Amniotic stem cell (primary cell): ENCODE measurements around the gene KNDC1.

ENCODE experiments used
- DNase-seq: peaks from one replicate; lab custom pipeline; 2025; lab: John Stamatoyannopoulos, UW

KNDC1 gene

DNA sequence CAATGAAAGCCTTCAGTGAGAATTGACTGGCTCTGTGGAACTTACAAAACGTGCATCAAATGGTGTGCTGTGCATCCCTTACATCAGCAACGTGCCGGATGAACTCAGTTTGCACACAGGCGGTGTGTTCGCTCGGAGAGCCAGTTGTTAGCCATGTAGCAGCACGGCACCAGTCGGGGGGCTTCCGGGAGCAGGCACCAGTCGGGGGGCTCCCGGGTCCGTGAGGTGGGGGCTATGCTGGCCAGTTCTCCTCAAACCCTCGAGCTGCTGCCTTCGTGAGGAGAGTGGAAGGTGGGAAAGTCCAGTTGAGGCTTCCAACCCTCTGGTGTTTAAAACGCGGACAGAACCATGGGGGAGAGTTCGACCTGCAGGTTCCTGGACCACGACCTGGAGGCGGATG is 35.1 kb downstream of the KNDC1 start:
- no peak for DNase-seq

DNA sequence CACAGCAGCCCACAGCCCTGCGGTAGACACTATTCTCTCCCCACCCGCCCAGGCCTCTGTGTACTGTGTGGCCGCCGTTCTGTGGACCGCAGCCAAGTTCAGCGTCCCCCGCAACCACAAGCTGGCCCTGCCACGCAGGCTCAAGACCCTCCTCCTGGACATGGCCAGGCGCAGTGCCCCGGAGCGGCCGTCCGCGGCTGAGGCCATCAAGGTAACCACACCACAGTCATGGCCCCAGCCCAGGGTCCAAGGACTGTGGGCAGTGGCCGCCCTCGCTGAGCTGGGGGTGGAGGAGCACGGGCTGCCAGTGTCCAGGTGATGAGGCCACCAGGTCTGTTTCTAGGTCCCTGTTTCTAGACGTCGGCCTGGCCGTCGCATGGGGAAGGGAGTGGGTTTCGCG is 35.6 kb downstream of the KNDC1 start:
- DNase-seq: no peak

DNA sequence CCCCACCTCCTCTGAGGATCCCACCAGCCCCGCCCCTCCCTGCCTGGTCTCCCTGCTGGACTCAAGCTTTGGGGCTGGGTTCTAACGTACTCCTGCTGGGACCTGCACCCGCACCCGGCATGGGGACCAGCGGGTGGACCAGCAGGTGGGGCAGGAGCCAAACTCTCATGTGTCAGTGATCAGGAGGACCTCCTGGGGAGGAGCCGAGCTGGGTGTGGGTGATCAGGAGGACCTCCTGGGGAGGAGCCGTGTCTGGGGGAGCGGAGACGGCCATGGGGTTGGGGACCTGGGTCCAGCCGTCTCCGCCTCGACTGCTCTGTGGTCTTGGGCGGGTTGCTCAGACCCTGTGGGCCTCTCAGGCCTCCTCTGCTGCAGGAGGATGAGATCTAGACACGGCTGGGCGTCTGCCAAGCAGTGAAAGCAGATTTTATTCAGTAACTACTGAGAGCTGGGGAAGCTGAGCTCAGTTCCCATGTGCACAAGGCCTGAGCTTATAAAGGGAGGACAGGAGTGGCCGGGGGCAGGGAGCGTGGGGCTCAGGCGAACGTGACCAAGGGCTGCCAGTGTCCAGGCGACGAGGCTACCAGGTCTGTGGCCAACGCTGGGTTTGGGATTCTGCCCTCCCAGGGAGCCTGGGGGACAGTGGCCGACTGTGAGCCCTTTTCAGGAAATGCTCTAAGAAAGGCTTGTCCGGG is 36.3 kb downstream of the KNDC1 start:
- DNase-seq: no peak

DNA sequence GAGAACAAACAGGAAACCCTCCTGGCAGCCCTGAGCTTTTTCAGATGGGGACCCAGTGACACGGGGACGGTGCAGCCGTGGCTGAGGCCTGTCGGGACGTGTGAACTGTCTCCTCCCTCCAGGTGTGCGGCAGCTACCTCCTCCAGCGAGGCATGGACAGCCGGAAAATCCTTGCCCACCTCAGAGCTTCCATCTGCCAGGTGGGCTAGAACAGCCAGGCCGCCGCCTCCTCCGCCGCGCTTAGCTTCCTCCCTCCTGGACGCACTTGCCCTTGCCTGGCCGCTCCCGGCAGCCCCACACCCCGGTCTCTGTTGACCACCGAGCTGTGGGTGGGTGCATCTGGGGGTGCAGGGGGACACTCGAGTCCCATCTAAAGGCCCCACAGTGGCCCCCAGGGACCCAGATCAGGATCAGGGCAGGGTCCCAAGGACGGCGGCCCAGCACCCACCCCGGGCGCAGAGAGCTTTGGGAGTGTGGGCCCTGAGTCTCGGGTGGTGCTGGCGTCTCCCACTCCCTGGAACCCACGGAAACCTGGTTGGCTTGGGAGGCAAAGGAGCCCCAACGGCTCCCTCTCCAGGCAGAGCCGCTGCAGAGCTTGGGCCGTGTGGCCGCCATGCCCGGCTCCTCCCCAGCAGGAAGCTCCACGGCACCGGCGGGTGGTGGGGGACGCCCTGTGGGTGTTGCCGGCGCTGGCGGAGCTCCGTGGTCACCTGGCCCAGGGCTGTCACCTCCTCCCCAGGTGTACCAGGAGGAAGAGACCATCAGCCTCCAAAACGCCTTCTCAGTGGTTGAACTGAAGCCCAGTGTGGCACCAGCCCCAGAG is 37.1 kb downstream of the KNDC1 start:
- DNase-seq: no peak

DNA sequence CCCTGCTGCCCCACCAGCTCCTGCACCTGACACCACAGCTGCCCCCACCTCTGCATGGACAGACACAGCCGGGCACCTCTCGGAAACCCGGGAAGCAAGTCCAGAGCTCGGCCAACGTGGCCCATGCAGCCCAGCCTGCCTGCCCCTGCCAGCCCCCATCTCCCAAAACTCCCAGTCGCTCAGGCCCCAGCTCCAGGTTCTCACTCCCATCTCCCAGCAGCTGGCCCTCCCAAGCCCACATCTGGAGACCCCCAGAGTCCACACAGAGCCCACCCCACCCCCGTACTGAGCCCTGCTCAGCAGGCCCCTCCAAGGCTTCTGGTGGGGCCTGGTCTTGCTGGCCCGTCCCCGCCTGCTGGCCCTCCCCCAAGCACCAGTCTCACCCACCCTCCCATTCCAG is 37.8 kb downstream of the KNDC1 start:
- no peak for DNase-seq

DNA sequence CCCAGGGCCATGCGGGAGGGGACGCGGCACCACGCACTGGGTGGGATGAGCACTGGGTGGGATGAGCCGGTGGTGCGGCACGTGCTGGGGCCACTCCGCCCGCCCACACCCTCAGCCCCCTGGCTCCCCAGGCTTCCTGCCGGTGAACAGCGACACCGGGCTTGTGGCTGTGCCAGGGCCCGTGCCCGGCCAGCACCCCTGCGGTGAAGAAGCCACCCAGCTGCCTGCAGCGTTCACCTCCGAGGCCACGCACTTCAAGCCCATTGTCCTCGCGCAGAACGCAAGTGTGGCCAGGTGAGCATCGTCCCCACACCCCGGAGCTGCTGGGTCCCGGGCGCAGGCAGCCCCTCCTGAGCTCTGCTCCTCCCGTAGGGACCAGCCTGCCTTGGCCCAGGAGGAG is 38.2 kb downstream of the KNDC1 start:
- no peak for DNase-seq

DNA sequence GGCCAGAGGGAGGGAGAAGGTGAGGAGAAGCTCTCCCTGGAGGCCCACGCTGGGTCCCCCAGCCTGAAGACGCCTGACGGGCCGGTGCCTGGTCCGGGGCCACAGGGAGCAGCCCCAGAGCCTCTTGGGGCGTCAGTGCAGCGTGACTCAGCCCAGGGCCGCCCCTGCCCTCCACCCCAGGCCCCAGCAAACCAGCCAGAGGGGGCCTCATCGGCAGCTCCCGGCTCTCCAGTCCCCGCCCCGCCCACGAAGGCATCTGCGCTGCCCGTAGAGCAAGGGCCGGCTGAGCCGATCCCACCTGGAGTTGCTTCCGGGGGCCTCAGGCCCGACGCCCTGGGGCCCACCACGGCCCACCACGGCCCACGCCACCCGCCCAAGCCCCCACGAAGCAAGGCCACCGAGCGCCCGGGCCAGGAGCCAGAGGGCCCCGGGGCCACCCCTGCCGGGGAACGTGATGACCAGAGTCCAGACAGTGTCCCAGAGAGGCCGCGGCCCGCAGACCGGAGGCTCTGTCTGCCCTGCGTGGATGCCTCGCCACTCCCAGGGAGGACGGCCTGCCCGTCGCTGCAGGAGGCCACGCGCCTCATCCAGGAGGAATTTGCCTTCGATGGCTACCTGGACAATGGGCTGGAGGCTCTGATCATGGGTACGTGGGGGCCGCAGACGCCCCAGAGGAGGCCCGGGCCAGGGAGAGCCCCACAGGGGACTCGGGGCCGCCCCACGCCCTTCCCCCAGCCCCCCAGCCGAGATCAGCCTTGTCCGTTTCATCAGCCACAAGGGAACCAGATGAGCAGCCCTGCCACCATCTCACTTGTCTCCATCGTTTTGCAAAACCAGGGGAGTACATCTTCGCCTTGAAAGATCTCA is 38.8 kb downstream of the KNDC1 start:
- DNase-seq: no peak

DNA sequence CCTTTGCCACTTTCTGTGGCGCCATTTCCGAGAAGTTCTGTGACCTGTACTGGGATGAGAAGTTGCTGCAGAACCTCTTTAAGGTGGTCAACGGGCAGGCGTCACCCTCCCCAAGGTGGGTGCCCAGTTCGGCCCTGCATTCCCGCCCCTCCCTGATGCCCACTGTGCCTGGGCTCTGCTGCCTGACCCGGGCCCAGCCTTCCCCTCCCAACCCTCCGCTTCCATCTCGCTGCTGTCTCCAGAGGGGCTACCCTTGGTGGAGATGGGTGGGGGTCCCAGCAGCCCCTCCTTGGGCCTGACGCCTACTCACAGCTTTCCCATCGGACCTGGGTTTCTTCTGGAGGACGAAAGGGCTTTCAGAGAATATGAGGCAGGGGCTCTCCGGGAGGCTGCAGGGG is 39.5 kb downstream of the KNDC1 start:
- DNase-seq: no peak

DNA sequence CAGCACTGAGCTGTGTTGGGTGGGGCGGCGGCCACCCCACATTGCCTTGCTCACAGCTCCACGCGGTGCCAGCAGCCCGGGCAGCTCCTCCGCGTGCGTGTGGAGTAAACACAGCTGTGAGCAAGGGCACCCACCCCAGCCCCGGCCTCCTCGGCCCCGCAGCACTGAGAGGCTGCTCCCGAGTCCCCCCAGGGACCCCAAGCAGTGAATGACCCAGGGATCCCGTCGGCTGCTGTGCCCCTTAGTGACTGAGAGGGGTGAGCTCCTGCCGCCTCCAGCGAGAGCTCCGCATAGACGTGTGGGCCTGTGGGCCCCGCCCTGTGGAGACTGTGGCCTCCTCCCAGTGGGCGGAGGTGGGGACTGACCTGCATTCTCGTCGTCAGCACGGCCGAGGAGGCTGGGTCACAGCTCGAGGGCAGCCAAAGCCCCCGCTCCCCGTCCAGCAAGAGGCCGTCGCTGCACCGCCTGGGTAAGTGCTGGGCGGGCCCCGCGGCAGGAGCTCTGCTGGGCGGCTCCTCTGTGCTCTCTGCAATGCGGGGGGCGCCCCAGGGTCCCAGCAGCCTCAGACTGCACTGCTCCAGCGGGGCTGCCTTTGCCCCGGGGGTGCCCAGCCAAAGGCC is 40.1 kb downstream of the KNDC1 start:
- no peak for DNase-seq

DNA sequence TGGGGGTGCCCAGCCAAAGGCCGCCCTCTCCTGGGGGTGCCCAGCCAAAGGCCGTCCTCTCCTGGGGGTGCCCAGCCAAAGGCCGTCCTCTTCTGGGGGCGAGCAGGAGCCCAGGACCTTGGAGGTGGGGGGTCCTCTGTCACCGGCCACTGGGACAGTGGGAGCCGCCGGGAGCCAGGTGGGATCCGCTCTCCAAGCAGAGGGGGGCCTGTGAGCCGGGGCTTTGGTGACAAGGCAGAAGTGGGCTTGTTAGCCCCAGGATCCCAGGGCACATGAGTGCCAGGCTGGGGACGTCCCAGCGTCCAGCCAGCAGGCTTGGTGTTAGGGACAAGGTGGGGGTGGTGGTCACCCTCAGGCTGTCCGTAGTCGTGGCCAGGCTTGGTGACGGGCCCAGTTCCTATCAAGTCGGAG is 40.6 kb downstream of the KNDC1 start:
- DNase-seq: no peak

DNA sequence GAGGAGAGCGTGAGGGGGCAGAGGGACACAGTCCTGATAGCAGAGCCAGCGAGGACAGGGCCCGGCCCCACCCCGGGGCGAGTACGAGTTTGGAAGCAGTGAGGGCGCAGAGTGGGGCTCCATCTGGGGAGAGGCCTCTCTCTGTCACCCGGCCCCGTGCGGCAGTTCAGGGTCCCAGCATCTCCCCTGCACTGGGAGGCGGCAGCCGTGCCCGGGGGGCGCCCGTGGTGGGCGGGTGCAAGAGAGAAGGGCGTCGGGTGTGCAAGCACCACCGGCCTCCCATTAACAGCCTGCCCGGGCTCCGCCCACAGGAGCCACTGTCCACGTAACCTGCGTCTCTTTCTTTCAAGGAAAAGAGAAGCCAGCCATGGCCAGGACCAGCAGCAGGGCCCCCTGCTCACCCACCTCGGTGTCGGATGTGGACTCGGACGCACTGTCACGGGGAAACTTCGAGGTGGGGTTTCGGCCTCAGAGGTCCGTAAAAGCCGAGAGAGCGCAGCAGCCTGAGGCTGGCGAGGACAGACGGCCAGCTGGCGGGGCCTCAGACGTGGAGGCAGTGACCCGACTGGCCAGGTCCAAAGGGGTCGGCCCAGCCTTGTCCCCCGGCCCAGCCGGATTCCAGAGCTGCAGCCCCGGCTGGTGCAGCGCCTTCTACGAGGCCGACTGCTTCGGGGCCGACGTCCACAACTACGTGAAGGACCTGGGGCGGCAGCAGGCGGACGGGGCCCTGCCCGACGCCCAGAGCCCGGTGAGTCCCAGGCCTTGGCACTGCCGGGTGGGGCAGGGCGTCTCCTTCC is 41.3 kb downstream of the KNDC1 start:
- no peak for DNase-seq

DNA sequence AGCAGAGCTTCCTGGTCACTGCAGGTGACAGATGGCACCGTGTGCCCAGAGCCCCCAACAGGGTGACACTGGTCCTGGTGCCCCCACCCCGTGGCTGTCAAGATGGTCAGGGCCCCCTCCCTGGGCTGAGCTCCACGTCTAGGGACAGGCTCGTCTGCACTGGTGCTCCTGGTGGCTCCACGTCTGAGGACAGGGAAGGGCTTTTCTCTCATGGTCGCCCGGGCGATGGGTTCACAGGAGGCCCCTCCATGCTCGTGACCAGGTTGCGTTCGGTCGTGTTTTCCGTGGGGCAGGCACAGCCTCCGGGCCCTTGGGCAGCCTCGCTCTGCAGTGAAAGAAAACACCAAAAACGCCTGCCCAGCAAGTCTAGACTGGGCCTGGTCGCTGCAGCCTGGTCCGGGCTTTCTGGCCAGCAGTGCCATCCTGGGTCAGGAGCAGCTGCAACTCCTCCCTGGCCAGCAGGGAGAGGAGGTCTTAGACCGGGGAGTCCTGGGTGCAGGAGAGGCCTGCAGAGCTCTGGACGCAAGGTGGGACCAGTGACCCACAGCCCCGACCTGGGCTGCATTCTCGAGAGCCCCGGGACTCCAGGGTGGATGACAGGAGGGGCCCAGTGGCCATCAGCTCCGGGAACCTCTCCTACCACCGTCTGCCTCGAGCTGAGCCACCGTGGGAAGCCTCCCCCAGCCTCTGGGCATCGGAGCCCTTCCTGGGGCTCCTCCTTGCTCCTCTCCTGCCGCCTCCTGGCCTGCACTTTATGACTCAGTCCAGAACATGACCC is 42.1 kb downstream of the KNDC1 start:
- DNase-seq: no peak

DNA sequence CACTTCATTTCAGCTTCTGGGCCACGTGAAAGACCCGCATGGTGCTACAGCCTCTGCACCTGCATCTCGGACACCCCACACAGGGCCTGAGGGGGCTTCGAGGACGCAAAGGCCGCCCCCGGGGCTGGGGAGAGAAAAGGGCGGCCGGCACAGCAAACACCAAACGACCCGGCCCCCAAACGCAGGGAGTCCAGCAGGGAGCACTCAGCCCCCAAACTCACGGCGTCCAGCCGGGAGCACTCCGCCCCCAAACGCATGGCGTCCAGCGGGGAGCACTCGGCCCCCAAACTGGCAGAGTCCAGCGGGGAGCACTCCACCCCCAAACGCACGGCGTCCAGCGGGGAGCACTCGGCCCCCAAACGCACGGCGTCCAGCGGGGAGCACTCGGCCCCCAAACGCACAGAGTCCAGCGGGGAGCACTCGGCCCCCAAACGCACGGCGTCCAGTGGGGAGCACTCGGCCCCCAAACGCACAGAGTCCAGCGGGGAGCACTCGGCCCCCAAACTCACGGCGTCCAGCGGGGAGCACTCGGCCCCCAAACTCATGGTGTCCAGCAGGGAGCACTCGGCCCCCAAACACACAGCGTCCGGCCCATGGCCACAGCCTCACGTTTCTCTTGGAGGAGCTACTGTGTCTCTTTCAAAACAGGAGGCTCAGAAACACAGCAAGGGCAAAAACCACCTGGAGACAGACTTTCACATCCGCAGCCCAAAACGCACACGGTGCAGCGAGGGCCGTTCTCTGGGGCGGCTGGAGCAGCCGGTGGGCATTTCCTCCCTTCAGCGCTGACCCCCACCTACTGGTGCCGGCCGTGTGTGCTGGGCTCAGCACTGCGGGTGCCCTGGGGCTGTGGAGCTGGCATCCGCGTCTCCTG is 43.0 kb downstream of the KNDC1 start:
- no peak for DNase-seq

DNA sequence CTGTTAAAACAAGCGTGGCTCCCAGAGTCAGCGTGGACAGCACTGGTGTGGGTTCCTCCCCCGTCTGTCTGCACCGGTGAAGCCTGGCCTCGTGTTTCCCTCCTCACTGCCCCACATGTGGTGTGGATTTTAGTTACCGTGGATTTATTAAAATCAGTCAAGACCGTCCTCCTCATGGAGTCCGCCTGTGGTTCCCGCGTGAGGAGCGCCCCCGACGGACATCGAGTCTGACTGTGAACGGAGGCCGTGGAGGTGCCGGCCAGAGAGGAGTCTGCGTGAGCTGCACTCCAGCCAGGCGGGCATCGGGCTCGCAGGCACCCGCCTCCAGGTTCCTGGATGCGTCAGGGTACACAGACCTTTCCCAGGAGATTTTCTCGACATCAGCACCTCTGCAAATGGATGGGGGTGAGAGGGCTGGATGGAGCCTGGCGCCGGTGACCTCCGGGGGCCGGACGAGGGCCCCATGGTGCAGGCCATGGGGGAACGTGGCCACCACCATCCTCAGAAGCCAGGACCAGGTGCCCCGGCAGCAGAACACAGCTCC is 43.7 kb downstream of the KNDC1 start:
- no peak for DNase-seq

DNA sequence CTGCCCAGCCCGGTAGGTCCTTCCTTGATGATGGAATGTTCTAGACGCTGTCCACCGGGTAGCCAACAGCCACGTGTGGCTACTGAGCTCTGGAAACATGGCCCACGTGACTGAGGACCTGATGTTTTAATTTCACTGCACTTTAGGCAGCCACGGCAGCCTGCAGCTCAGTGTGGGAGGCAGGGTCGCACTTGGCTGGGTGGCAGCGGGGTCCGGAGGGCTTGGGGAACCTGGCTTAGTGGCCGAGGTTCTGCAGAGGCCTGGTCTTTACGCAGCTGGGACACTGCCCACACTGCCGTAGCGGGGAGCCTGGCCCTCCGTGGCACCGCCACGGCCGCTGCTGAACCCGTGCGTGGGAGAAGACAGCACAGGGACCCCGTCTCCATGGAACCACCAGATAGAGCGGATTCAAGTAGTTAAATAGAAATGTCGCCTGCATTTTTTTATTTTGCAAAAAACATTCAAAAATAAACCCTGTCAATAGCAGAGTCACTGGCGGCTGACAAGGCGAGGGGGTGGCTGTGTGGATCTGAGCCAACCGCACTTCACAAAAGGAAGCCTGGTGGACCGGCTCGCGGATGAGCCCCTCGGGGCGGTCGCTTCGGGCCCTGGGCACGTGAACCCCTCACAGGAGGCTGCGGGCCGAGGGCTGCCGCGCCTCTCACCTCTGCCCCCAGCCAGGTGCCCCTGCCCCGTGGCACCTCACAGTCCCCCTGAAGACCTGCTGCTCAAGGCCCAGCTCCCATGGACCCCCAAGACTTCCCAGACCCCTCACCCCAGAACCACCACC is 44.4 kb downstream of the KNDC1 start:
- no peak for DNase-seq

DNA sequence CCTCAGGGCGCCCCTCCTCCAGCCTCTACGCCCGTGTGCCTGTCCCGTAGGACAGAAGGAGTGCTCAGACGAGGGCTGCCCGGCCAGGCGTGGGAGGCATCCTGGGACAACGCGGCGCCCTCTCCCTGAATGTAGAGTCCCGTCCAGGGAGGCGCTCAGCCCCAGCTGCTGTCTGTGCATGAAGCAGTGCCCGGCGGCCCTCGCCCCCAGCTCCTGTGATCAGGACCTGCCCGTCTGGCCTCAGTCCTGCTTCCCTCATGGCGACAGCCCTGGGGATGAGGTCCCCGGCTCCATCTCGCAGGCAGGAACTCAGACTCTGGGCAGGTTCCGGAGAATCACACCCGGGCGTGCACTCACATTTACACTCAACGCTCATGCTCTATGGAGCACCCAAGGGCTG is 45.1 kb downstream of the KNDC1 start:
- no peak for DNase-seq

DNA sequence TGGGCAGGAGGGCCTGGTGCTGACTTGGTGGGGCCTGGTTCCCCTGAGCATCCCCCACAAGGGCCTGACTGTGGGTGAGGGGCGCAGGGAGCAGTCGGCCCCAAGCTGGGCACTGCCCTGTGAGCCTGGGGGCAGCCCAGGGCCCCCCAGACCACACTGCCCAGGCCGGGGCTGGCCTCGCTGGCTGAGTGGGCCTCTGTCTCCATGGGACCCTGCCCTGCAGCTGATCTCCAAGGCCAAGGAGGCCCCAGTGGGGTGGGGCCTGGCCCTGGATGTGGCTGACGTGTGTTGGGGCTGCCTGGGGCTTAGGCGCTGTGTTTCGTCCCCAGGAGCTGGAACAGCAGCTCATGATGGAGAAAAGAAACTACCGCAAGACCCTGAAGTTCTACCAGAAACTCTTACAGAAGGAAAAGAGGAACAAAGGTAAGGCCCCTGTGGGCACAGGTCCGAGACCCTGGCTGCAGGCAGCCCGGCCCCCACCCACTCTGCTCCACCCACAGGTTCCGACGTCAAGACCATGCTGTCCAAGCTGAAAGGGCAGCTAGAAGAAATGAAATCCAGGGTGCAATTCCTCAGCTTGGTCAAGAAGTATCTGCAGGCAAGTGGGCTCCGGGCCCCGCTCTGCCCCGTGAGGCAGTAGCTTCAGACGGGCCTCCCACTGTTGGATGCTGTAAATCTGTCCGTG is 46.5 kb downstream of the KNDC1 start:
- DNase-seq: no peak

DNA sequence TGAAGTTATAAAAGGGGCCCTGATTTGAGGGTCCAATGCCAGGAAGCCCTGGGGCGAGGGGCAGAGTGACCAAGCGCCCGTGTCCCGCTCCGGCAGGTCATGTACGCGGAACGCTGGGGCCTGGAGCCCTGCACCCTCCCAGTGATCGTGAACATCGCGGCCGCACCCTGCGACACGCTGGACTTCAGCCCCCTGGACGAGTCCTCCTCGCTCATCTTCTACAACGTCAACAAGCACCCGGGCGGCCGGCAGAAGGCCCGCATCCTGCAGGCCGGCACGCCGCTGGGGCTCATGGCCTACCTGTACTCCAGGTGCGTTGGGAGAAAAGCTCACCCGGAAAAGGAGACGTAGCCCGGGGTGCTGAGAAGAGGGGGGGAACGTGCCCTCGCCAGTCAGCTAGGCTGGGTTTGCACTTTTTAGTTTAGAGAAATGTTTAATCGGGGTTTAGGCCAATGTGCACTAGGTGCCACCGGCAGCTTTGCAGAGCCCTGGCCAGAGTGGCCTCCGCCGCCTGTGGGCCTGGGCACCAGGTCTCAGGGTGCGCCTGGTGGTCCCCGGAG is 47.1 kb downstream of the KNDC1 start:
- no peak for DNase-seq
